ENCODE results near the gene EML4.
"Not testable (repeated sequence)": the region's sequence is repeated elsewhere in the genome, so short reads cannot be mapped to it uniquely, and the experiment has no call there.

EML4 gene

DNA sequence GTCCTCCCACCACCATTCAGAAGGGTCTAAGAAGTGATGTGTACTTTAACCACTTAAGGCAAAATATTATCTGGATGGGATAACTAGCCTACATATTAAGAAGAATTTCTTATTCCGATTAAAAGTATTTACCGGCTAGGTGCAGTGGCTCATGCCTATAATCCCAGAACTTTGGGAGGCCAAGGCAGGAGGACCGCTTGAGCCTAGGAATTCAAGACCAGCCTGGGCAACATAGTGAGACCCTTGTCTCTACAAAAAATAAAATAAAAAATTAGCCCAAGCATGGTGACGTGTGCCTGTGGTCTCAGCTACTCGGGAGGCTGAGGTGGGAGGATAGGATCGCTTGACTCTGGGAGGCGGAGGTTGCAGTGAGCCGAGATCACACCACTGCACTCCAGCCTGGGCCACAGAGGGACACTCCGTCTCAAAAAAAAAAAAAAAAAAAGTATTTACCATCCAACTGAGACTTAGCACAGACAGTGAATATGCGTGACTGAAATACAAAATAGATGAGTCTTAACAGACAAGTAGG is 34.7 kb upstream of the EML4 start:
- Mint-ChIP-seq H3K4me3 (peak overlapping the region; percentile 73), H3K4me1 (peaks cover 59% of the 10 kb centered on the region)
- not testable (repeated sequence) for H3K27ac Mint-ChIP-seq; DNase-seq (ENCODE audit: low spot score in 2 of 2); H3K9me3 Mint-ChIP-seq; H3K36me3 Mint-ChIP-seq; ATAC-seq

DNA sequence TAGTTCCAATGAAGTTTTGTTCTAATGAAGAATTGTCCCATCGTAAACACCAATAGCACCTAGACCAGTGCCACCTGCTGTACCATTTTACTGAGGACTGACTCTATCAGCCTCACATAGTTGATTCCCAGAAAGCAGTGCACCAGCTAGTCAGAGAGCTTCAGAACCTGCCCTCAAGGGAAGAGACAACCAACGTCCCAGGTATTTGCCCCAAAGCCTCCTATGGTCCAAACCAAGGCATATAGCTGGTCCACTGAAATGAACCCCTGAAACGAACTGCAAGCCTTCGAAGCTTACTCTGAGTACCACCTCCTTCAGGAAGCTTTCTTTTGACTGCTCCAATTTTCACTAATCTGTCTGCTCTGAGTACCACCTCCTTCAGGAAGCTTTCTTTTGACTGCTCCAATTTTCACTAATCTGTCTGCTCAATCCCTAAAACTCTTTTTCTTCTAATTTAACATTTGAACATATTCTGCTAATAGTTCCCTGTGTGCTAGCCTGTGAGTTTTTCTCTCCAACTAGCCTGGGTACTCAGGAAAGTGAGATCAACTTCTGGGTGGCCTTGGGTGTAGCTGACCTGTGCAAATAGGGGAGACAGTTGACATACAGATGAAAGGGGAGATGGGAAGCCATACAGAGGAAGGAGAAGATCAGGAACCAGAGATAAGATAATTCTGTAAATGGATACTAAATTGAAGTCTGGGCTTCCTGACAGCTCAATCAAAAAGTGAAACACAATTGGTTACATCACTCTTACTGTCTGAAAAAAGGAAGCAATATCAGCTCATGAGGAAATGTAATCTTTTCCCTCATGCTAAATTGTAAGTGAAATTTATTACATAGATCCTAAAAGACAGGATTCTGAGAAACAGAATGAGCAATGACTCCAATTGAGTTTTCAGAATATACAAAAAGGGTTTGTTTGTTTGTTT is 33.5 kb upstream of the EML4 start:
- peak overlapping the region; percentile 27 for H3K27ac Mint-ChIP-seq
- H3K36me3 Mint-ChIP-seq = no peaks in the 10 kb centered on the region
- no peaks in the 10 kb centered on the region for H3K9me3 Mint-ChIP-seq
- ATAC-seq (no peak), DNase-seq (ENCODE audit: low spot score in 2 of 2) (no peak)
- H3K4me1 Mint-ChIP-seq = peaks cover 48% of the 10 kb centered on the region
- H3K4me3 Mint-ChIP-seq = peak overlapping the region; percentile 20

DNA sequence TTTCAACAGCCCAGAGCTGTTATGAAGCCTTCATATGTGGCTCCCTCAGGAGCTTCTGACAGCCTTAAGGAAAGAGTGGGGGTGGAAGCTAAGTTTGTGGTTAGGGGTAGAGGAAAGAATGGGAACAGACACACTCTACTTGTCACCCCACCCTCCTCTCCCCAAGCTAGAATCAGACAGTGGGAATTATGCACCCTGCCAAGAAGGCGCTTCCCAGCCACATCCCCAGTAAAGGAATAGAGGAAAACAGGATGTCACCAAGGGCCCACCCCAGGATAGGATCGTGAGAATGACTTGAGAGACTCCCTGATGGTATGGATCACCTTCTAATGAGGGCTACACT is 32.4 kb upstream of the EML4 start:
- H3K4me1 Mint-ChIP-seq = peaks cover 48% of the 10 kb centered on the region
- DNase-seq (ENCODE audit: low spot score in 2 of 2) (no peak), ATAC-seq (no peak)
- no peak overlapping the region for H3K4me3 Mint-ChIP-seq
- no peaks in the 10 kb centered on the region for H3K9me3 Mint-ChIP-seq
- H3K36me3 Mint-ChIP-seq = no peaks in the 10 kb centered on the region
- H3K27ac Mint-ChIP-seq = peak overlapping the region; percentile 20

DNA sequence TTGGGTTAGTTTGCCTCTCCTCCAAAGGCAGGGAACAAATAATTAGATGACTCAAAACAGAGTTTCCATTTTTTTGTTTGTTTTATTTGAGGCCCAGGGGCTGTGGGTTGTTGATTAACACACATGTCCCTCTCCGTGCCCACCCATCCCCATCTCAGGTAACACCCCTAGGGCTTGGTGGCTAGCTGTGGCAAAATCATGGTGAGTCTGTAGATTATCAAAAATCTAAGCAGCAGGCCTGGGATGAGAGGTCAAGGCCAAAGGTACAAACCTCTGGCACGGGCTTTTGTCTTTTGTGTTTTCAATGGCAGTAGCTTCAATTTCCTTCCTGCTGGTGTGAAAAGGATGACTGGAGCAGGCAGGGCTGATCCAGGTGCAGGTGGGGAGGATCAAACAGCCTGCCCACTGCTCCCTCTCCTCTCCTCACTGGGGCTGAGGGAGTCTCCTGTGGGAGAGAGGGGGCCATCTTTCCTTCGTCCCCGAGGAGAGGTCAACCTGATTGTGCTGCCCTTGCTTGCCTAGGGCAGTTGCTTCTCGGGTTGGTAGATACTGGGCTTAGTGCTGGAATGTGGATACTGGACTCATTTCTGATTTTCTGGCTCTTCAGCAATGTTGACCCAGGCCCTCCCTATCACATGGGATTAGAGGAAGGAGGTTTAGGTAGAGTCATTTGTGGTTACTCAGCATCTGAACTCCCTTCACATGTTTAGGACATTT is 31.9 kb upstream of the EML4 start:
- no peaks in the 10 kb centered on the region for H3K9me3 Mint-ChIP-seq
- no peak for ATAC-seq
- no peak for DNase-seq (ENCODE audit: low spot score in 2 of 2)
- H3K4me3 Mint-ChIP-seq = no peak overlapping the region
- H3K27ac Mint-ChIP-seq = peak overlapping the region; percentile 20
- no peaks in the 10 kb centered on the region for H3K36me3 Mint-ChIP-seq
- peaks cover 48% of the 10 kb centered on the region for H3K4me1 Mint-ChIP-seq

DNA sequence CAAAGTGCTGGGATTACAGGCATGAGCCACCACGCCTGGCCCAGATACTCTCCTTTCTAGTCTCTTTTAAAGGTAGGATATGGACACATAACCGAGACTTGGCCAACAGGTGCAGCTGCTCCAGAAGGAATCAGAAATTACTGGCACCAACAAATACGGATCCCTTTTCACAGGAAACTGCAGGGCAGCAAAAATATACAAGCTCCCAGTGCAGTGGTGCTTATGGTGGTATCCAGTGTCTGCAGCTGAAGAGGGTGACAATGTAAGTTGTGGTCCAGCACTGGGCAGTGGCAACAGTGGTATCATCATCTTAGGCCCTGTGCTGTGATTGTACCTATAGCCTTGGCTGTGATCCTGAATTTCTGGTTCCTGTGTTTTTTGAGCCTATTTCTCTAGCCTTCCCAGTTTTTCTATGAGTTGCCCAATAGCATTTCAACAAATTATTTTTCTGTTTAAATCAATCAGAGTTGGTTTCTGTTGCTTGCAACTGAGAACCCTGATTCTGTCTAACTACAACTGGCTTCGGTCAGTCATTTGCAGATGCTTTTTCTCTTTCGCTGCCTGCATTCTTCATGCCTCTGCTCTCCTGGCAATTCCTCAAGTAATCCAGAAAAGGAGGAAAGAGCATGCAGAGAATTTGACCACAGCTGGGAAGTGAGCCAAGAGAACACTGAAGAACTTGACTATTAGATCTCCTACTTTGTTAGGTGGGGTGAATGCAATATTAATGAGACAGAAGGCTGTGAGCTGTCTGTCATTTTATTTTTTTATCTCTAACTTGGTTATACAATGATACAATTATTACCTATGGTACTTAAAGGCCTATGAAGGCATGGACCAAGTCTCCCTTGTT is 30.8 kb upstream of the EML4 start:
- DNase-seq (ENCODE audit: low spot score in 2 of 2) = no peak
- H3K36me3 Mint-ChIP-seq = no peaks in the 10 kb centered on the region
- no peak overlapping the region for H3K27ac Mint-ChIP-seq
- no peak overlapping the region for H3K4me3 Mint-ChIP-seq
- ATAC-seq = no peak
- peaks cover 47% of the 10 kb centered on the region for H3K4me1 Mint-ChIP-seq
- H3K9me3 Mint-ChIP-seq = no peaks in the 10 kb centered on the region

DNA sequence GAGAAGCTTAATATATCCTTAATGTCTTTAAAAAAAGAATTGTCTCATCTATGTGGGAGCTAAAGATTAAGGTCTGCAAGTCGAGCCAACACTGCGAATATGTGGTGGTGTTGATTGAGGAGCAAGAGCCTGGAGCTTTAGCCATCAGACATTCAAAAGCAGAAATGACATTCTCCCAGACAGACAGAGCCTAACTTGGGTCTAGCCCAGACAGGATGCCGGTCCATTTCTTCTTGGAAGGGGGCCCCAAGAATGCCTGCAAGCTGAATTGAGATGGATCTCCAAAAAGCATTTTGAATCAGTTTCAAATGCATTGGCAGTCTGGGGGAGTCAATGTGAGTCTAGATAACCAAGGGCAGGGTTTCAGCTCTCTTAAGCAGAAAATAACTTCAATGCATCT is 30.1 kb upstream of the EML4 start:
- H3K27ac Mint-ChIP-seq = no peak overlapping the region
- DNase-seq (ENCODE audit: low spot score in 2 of 2) (no peak), ATAC-seq (no peak)
- peaks cover 45% of the 10 kb centered on the region for H3K4me1 Mint-ChIP-seq
- no peaks in the 10 kb centered on the region for H3K9me3 Mint-ChIP-seq
- no peaks in the 10 kb centered on the region for H3K36me3 Mint-ChIP-seq
- H3K4me3 Mint-ChIP-seq = no peak overlapping the region

DNA sequence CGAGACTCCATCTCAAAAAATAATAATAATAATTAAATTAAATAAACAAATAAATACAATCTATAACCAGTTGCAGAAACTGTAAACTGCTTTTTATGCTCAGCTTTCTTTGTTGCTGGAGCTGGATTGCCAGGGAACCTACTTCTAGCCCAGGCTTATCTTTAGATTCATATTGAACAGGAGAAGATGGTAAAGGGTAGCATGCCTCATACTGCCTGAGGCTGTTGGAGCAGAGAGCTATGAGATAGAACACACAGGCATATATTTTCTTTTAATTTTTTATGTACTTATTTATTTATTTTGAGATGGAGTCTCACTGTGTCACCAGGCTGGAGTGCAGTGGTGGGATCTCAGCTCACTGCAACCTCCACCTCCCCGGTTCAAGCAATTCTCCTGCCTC is 28.7 kb upstream of the EML4 start:
- H3K36me3 Mint-ChIP-seq = no peaks in the 10 kb centered on the region
- no peak overlapping the region for H3K4me3 Mint-ChIP-seq
- no peaks in the 10 kb centered on the region for H3K9me3 Mint-ChIP-seq
- ATAC-seq (no peak), DNase-seq (ENCODE audit: low spot score in 2 of 2) (no peak)
- peaks cover 39% of the 10 kb centered on the region for H3K4me1 Mint-ChIP-seq
- no peak overlapping the region for H3K27ac Mint-ChIP-seq

DNA sequence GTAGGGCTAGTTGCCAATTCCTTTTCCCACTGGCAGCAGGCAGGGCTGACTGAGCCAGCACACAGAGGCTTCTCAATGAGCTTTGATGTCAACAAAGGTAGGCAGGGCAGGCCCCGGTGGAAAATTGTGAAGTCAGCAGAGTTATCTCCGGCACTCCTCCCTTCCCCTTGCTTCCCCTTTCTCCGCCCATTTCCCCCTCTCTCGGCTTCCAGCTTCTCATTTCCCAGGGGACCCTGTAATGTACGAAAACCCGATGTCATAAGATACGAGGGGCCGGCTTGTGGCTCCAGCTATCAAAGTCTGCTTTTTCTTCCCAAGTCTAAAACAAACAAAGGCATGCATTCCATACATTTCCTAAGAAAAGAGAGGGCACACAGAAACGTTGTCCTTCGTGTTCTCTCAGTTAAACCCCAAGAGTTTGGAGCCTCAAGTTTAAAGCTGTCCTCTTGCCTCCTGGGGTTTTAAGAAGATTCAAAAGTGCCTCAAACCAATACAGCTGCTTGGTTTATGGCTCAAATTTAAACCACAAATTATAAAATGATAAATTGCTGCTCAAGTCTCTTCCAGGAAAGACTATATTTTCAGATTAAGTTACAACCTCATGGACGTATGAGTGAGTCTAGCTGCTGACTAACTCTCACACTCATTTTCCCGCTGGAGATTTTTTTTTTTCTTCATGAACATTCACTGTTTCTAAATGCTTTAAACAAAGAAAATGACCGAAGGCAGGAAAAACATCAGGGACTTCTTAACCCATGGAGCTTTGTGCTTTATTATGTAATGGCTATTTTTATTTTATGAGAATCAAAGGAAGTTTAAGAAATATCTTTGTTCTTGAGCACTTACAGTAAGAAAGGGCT is 27.2 kb upstream of the EML4 start:
- peak overlapping the region; percentile 64 for H3K27ac Mint-ChIP-seq
- peaks cover 25% of the 10 kb centered on the region for H3K4me1 Mint-ChIP-seq
- ATAC-seq (peak; percentile 67), DNase-seq (ENCODE audit: low spot score in 2 of 2) (no peak)
- H3K4me3 Mint-ChIP-seq = peak overlapping the region; percentile 53
- H3K9me3 Mint-ChIP-seq = no peaks in the 10 kb centered on the region
- H3K36me3 Mint-ChIP-seq = no peaks in the 10 kb centered on the region

DNA sequence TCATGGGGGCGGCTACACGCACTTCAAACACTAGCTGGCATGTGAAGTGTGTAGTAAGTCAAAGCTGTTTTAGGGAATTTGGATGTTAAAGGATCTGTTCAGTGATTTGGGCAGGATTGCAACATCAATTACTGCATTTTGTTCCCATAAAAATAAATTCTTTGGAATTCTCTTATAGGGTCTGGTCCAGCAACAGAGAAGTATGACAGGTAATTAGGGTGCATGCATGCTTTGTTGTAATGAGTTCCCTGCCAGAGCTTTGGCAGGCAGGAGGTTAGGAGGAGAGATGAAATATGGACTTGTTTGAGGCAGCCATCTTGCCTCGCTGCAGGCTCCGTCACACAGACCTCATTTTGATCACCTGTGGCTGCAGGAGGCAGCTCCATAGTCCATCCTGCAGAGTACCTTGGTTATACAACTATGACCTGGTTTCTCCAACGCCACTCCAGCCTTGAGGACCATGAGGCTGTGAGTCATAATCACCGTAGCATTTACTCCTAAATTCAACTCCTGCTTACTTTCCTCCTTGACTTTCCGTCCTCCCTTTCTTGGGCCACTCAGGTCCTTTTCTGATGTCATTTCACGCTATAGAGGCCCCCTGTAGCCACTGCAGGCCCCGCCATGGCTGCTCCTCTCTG is 26.5 kb upstream of the EML4 start:
- no peak for ATAC-seq
- no peak overlapping the region for H3K27ac Mint-ChIP-seq

DNA sequence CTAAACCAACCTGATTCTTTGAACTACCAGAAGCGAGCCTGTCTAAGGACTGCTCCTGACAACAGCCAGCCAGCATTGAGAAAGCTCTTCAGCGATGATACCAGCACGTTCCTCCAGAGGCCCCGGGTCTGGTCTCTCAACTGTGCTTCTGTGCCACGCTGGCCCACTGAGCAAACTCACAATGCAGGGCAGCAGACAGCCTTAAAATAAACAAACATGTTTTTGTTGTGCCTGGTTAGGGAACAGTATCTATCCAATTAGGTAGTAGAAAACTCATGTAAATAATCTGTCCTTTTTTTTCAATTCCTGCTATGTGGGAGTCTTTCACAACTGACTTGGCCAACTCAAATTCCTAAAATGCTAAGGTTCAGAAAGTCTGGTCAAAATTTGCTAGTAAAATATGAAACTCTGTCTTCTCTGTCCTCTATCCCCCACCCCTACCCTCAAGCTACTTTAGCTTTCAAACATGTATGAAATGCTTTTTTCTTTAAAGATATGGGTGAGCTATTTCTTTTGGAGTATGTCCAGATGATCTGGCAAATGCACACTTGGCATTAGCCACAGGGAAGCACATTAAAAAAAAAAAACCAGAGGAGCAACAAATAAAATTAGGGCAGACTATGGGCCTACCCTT is 21.4 kb upstream of the EML4 start:
- ATAC-seq = no peak
- no peaks in the 10 kb centered on the region for H3K36me3 Mint-ChIP-seq
- peaks cover 28% of the 10 kb centered on the region for H3K4me1 Mint-ChIP-seq
- H3K4me3 Mint-ChIP-seq = no peak overlapping the region
- peaks cover 3% of the 10 kb centered on the region for H3K9me3 Mint-ChIP-seq
- no peak for DNase-seq (ENCODE audit: low spot score in 2 of 2)
- no peak overlapping the region for H3K27ac Mint-ChIP-seq

More for the DNA sequence above, 26.5 kb upstream of the EML4 start:
- no peaks in the 10 kb centered on the region for H3K9me3 Mint-ChIP-seq
- H3K4me3 Mint-ChIP-seq = no peak overlapping the region
- peak in 1 of 2 donors; percentile 44 for DNase-seq (ENCODE audit: low spot score in 2 of 2)
- no peaks in the 10 kb centered on the region for H3K36me3 Mint-ChIP-seq
- peaks cover 24% of the 10 kb centered on the region for H3K4me1 Mint-ChIP-seq

DNA sequence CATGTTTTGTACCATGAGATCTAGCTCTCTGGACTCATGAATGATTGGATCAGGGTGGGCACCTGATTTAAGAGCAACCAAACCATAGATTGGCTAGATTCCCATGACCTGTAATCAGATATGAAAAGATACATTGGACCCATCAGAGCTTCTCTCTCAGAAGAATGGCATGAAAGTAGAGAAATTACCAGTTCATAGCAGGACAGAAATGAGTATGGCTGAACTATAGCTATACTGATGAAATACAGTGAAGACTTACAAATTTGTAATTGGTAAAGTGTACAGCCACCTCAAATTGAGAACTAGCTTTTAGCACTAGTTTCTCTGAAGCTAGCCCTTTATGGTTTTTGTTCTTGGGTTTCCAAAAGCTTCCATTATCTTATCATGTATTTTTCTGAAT is 19.0 kb upstream of the EML4 start:
- peaks cover 17% of the 10 kb centered on the region for H3K4me1 Mint-ChIP-seq
- peaks cover 3% of the 10 kb centered on the region for H3K9me3 Mint-ChIP-seq
- H3K36me3 Mint-ChIP-seq = no peaks in the 10 kb centered on the region
- no peak for DNase-seq (ENCODE audit: low spot score in 2 of 2)
- peak; percentile 87 for ATAC-seq
- peak overlapping the region; percentile 76 for H3K27ac Mint-ChIP-seq
- no peak overlapping the region for H3K4me3 Mint-ChIP-seq

DNA sequence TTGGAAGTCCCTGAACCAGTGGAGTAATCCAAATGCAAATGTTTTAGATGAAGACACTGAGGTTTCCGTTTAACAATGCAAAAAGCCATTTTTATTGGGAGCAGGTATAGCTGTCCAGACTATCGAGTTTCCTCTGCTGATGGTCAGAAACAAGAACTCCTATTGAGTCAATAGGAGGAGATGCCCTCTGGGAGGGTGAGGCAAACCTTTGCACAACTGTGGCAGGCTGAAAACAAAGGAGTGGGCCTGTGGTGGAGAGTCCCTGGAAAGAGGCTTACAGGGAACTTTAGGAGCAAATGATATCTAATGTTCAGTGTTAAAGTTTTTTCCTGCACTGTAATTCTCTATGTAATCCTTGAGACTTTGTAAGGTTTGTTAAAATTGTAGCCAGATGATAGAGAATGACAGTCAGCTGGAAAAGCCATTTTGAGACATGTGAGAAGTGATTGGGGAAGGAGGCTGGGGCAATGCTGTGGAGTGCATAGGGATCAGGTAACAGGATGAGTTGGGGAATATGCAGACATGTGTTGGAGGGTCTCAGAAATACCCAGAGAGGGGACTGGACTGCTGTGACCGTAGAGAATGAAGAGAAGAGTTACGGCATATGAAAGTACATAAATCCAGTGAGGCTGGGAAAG is 15.1 kb upstream of the EML4 start:
- Mint-ChIP-seq H3K4me3 (no peak overlapping the region), H3K9me3 (no peaks in the 10 kb centered on the region), H3K4me1 (peaks cover 12% of the 10 kb centered on the region), H3K36me3 (no peaks in the 10 kb centered on the region), H3K27ac (no peak overlapping the region)
- ATAC-seq = no peak
- DNase-seq (ENCODE audit: low spot score in 2 of 2) = no peak

DNA sequence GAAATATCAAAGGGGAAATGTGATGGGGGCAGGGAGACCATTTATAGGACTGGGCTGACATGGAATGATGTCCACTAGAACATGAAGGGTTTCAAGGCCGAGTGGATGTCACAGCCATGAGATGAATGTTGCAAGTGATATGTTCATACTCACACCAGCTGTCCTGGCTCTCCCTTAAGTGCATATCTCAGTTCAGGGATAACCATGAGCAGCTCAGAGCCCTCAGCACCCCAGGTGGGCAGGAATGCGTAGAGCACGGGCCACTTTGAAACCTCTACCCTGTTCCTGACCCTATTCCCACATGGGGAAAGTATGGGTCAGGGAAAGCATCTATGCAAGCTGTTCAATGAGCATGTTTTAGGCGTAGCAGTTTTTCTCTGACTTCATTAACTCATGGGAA is 12.4 kb upstream of the EML4 start:
- no peak overlapping the region for H3K4me3 Mint-ChIP-seq
- DNase-seq (ENCODE audit: low spot score in 2 of 2) = no peak
- no peak overlapping the region for H3K27ac Mint-ChIP-seq
- H3K9me3 Mint-ChIP-seq = no peaks in the 10 kb centered on the region
- H3K4me1 Mint-ChIP-seq = no peaks in the 10 kb centered on the region
- no peaks in the 10 kb centered on the region for H3K36me3 Mint-ChIP-seq
- no peak for ATAC-seq

Data from stimulated activated effector memory CD8-positive, alpha-beta T cell treated with anti-CD3 and anti-CD28 coated beads, Interleukin-12 subunit alpha, Interleukin-12 subunit beta, amount 100 ng/mL, for 72 hours (primary cell).